Ovary (tissue), 9 donors: ENCODE data around the gene GRM5. TPM values are rescaled to one million over a fixed set of nuclear protein-coding genes. Genes with fewer than 3 reads are reported as not detected.
"Not testable (repeated sequence)": the region's sequence is repeated elsewhere in the genome, so short reads cannot be mapped to it uniquely, and the experiment has no call there.

Source experiments
- DNase-seq, 5 donors: peaks; one replicate each; pipeline ENCODE4 v3.0.0-alpha.2; 2019 to 2020
- H3K27ac ChIP-seq, 2 donors: fragments of 200-600 bp; one replicate each; pipeline versions ENCODE4 v1.5.1 to v1.8.0; 2019 to 2022
- H3K27me3 ChIP-seq: fragments of 200-600 bp; one replicate; pipeline ENCODE4 v1.8.0; 2022
- H3K36me3 ChIP-seq: fragments of 200-600 bp; sonication (generic); one replicate; pipeline ENCODE4 v1.5.1; 2019
- H3K4me1 ChIP-seq: one replicate; pipeline ENCODE4 v1.8.1; 2013; ENCODE audit warnings: mild to moderate bottlenecking, moderate library complexity; ENCODE audit not compliant: insufficient read depth
- H3K4me3 ChIP-seq: fragments of 200-600 bp; sonication (generic); one replicate; pipeline ENCODE4 v1.5.1; 2017
- H3K9me3 ChIP-seq, 2 donors: fragments of 200-600 bp in 1 of 2; sonication (generic) in 1 of 2; one replicate each; pipeline versions ENCODE4 v1.5.1 to v1.8.1; 2013 to 2019; ENCODE audit warnings: mild to moderate bottlenecking in 1 of 2, moderate library complexity in 1 of 2
- EP300 ChIP-seq: sonication (generic); formaldehyde crosslinking; IDR thresholded peaks from one replicate; pipeline ENCODE4 v1.6.1; 2017; ENCODE audit warnings: antibody characterized with exemption
- POLR2A ChIP-seq: fragments of 450-650 bp; IDR thresholded peaks from one replicate; pipeline ENCODE4 v1.6.1; 2017; ENCODE audit warnings: antibody characterized with exemption, mild to moderate bottlenecking, moderate library complexity
- WGBS, 3 donors: extraction: QIAGEN DNeasy Blood & Tissue Kit in 1 of 3; methylation state at CpG; one replicate each; pipeline versions ENCODE4 v1.1.5 to v1.1.7; 2013 to 2017; 5-methylcytosine and 5-hydroxymethylcytosine counted together
- intact Hi-C, 4 donors: fragments of 100-400 bp; cut with DNase I; formaldehyde crosslinking; loops; one replicate each; pipeline versions ENCODE4 v1.11.0 to v1.15.1; 2022 to 2023
- polyA plus RNA-seq, 2 donors: library from polyadenylated mRNA; stranded (reverse); fragments of 200-250 nt in 1 of 2; fragments of 350-450 nt in 1 of 2; fragmentation: Illumina TruSeq in 1 of 2; extraction: RNeasy Lipid Tissue Mini Kit (QIAGEN cat#74804) in 1 of 2; gene quantifications; one replicate each; pipeline ENCODE4 v1.2.3, GENCODE V29; 2013 to 2014
- total RNA-seq, 7 donors: library from RNA; depleted of rRNA in 2 of 7; stranded (reverse); fragments of >200 nt in 2 of 7; fragmentation: NEBNext Ultra II Directional in 3 of 7; extraction: Animal tissue kit (Norgen Biotek cat#: 25700) in 3 of 7; gene quantifications; one replicate each; pipeline versions ENCODE4 v1.1.0 to v1.2.4, GENCODE V29; 2016 to 2023
- TF ChIP-seq, protein P1 (sequence below), 3 donors: fragments of 450-650 bp in 2 of 3; fragments of 200-600 bp in 1 of 3; IDR thresholded peaks; one replicate each; pipeline versions ENCODE4 v1.5.1 to v1.8.0; 2016 to 2022; ENCODE audit warnings: antibody characterized with exemption in 3 of 3, mild to moderate bottlenecking in 1 of 3
- donor health status: DM: no; HTN: no; CAD: no; lungs with moderate emphysema.
- donor health status: DM: no; HTN: no; CAD: no.
- donor health status: Bipolar disorder and iron deficiency.
- donor health status: DM: yes; HTN: yes; CAD: no.
- donor health status: DM: no; HTN: no; CAD: no.
- donor health status: DM: yes; HTN: yes; CAD: no.

The GRM5 gene
- total and polyA plus RNA-seq, 9 donors = under 0.01 to 0.03 TPM; not detected in 7

DNA sequence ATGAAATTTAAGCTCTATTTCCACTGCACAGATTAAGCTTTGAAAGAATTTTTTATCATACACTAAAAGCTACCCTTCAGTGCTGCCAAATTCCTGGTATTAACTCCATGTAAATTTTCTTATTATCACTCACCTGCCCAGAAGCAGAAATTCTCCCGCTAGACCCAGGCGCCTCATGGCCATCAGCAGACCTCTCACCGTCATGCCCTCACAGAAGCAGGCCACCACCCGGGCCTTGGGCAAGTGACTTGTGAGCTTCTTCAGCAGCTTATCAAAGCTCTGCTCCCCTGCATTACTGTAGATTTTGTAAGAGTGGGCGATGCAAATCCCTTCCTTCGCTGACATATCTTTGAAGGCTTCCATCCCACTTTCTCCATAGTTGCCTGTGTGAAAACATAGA, 216.0 kb downstream of the GRM5 start:
- intact Hi-C loops, H3K4me3 ChIP-seq, H3K9me3 ChIP-seq, H3K27ac ChIP-seq, H3K4me1 ChIP-seq, H3K36me3 ChIP-seq, H3K27me3 ChIP-seq, DNase-seq: not testable (repeated sequence)
- WGBS, 3 donors = 75 to 87% (median 85%) methylated on average over 4 to 5 of the region's 6 CpGs

DNA sequence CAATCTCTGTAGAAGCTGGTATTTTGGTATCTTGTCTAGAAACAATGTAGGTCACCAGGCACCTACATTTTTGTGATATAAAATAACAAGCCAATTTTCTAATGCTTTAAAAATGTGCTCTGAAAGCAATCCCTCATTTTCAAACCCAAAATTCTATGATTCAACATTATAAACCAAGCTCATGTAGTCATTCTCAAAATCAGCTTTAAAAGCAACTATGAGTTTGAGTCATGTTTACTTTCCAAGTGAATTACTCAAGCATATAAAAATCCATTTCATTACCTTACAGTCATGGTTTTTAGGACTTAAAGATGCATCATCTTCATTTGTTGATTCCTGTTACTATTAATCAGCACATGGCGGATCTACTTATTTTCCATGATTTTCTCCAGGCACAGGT, 216.4 kb downstream of the GRM5 start:
- Histone ChIP-seq H3K9me3 (no peaks in the 10 kb centered on the region), H3K4me3 (no peak overlapping the region), H3K27ac (no peak overlapping the region), H3K27me3 (no peaks in the 10 kb centered on the region), H3K4me1 (no peaks in the 10 kb centered on the region), H3K36me3 (no peaks in the 10 kb centered on the region)
- TF ChIP-seq EP300 (no peak), POLR2A (no peak)
- TF ChIP-seq, protein P1, sequence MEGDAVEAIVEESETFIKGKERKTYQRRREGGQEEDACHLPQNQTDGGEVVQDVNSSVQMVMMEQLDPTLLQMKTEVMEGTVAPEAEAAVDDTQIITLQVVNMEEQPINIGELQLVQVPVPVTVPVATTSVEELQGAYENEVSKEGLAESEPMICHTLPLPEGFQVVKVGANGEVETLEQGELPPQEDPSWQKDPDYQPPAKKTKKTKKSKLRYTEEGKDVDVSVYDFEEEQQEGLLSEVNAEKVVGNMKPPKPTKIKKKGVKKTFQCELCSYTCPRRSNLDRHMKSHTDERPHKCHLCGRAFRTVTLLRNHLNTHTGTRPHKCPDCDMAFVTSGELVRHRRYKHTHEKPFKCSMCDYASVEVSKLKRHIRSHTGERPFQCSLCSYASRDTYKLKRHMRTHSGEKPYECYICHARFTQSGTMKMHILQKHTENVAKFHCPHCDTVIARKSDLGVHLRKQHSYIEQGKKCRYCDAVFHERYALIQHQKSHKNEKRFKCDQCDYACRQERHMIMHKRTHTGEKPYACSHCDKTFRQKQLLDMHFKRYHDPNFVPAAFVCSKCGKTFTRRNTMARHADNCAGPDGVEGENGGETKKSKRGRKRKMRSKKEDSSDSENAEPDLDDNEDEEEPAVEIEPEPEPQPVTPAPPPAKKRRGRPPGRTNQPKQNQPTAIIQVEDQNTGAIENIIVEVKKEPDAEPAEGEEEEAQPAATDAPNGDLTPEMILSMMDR (IDR thresholded peaks at IDR 0.05) = no peak
- WGBS, 3 donors = 89 to 98% (median 91%) methylated on average over 1 of the region's 1 CpG
- DNase-seq = no peak
- intact Hi-C loops = no loop called here

DNA sequence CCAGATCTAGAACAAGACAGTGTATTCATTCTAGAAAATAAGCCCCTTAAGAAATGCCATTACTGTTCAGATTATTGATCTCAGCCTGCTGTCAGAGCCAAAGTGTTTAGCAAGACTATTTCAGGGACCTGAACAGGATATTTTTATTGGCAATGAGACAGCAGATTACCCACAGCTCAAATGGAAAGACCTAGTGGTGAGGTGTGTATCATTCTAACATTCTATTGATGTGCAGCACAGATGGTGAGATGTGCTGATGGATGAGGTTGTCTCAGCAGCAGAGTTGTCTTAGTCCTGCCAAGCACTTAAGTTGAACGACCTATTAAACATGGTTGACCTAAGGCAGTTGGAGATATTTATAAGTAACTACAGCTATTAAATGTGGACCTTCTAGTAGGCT, 219.5 kb downstream of the GRM5 start:
- H3K4me1 ChIP-seq, H3K4me3 ChIP-seq, H3K9me3 ChIP-seq, H3K27me3 ChIP-seq, H3K27ac ChIP-seq, DNase-seq, H3K36me3 ChIP-seq, intact Hi-C loops: not testable (repeated sequence)
- 29 to 52% (median 51%) methylated on average over 1 of the region's 1 CpG for WGBS, 3 donors

DNA sequence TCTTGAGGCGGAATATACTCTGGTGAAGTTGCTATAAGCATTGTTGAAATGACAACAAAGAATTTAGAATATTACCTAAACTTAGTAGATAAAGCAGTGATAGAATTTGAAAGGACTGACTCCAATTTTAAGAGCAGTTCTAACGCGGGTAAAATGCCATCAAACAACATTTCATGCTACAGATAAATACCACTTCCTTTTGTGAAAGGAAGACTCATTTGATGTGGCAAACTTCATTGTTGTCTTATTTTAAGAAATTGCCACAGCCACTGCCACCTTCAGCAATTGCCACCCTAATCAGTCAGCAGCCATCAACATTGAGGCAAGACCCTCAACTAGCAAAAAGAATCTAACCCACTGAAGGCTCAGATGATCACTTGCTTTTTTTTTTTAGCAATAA, 220.8 kb downstream of the GRM5 start:
- H3K27me3 ChIP-seq, H3K36me3 ChIP-seq, H3K4me3 ChIP-seq, intact Hi-C loops, H3K27ac ChIP-seq, H3K9me3 ChIP-seq, H3K4me1 ChIP-seq, DNase-seq: not testable (repeated sequence)
- 90 to 91% (median 90%) methylated on average over 3 of the region's 3 CpGs for WGBS, 3 donors

DNA sequence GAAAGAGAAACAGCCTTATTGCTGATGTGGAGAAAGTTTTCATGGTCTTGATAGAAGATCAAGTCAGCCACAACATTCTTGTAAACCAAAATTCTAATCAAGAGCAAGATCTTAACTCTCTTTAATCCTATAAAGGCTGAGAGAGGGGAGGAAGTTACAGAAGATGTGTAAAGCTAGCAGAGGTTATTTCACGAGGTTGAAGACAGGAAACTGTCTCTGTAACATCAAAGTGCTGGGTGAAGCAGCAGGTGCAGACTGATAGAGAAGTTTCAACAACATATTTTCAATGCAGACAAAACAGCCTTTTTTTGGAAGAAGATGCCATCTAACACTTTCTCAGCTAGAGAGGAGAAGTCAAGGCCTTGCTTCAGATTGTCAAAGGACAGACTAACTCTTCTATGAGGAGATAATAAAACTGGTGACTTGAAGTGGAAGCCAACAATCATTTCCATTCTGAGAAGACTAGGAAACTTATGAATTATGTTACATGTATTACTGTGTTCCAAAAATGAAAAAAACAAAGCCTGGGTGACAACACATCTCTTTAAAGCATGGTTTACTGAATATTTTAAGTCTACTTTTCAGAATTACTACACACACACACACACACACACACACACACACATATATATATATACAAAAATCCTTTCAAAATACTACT, 221.9 kb downstream of the GRM5 start:
- H3K4me3 ChIP-seq, H3K4me1 ChIP-seq, intact Hi-C loops, DNase-seq, H3K36me3 ChIP-seq, H3K27ac ChIP-seq, H3K9me3 ChIP-seq, H3K27me3 ChIP-seq: not testable (repeated sequence)
- 33 to 51% (median 34%) methylated on average over 1 of the region's 1 CpG for WGBS, 3 donors

DNA sequence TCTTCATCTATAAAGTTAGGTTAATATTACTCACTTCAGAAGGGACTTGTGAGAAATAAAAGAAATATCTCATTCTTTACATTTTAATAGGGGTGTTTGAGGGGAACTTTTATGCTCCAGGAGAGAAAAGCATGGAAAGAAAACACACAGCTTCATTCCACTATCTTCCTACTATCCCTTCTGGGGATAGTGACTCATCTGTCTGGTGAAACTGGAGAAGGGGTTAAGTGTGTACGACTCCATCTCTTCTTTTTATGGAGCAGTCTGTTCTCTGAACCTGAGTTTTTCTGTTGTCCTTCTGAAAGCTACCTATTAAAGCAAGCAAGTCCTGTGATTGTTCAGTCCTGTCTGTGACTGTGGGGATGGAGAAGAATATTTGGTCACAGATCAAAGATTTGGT, 227.6 kb downstream of the GRM5 start:
- not testable (repeated sequence) for H3K4me1 ChIP-seq

DNA sequence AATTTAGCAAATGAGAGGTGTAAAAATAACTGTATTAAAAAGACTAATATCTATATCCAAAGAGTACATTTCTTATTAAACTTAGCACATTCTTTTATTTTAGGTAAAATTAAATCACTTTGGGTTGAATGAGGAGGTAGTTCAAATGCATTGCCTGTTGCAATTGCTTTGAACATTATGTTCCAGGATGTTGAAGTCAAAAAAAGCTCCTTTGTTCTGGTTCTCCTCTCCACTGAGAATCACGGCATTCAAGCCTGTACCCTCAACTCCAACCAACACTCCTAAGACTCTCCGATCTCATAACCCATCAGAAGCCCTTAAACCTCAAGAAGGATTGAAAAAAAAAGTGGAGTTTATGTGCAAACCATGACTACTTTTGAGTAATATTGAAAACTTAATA, 230.1 kb downstream of the GRM5 start:
- WGBS, 3 donors = 90 to 91% (median 91%) methylated on average over 2 of the region's 2 CpGs
- H3K36me3 ChIP-seq, DNase-seq, H3K27ac ChIP-seq, H3K4me1 ChIP-seq, H3K27me3 ChIP-seq, H3K9me3 ChIP-seq, H3K4me3 ChIP-seq, intact Hi-C loops: not testable (repeated sequence)

More for the DNA sequence above, 227.6 kb downstream of the GRM5 start:
- H3K36me3 ChIP-seq, H3K9me3 ChIP-seq, H3K27ac ChIP-seq, H3K27me3 ChIP-seq, intact Hi-C loops, H3K4me3 ChIP-seq, DNase-seq: not testable (repeated sequence)
- WGBS, 3 donors = 65 to 67% (median 67%) methylated on average over 1 of the region's 1 CpG
